Measurements from ENCODE around the gene VWCE. TPM values are rescaled to one million over a fixed set of nuclear protein-coding genes. Genes with fewer than 3 reads are reported as not detected.
"Not testable (repeated sequence)": the region's sequence is repeated elsewhere in the genome, so short reads cannot be mapped to it uniquely, and the experiment has no call there.

The VWCE gene
- total and polyA plus RNA-seq, 9 of the 15 experiments (the other 6 are each of a cell fraction or from before 2014, with no cell fraction given) = 0.06 to 1.6 (median 0.63) TPM; not detected in 1

DNA sequence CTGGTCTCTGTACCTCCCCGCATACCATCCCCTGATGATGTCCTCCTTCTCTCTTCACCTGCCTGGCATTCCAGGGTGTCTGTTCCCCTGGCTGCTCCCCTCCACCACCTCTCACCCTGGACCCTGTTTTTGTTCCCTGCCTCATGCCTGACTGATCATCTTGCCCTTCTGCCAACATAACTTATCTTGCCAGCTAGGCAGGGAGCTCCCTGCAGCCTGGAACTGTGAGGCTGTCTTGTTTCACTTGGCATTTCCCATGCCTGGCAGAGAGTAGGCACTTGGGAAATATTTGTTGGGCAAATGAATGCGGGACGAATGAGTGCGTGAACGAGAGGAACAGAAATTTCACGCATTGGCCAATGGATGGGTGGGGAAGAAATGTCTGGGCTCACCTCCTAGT lies 84.5 kb downstream of the VWCE start:
- H3K27ac ChIP-seq (ENCODE audit: extremely low read depth, low read depth, low read length); ATAC-seq; H3K4me3 ChIP-seq; FAIRE-seq; H4K20me1 ChIP-seq (replicated peaks; ENCODE audit: control insufficient read depth, insufficient read depth, low read length); H3K36me3 ChIP-seq (ENCODE audit: control insufficient read depth, insufficient read depth, low read length); DNase-seq (ENCODE audit: extremely low read depth in 1 of 4, low spot score in 3 of 4); POLR2A ChIA-PET; in situ Hi-C loops (cut with MboI); H3K79me2 ChIP-seq (ENCODE audit: control insufficient read depth, insufficient read depth, low read length); H3K9me1 ChIP-seq (ENCODE audit: control insufficient read depth, insufficient read depth, low read length); intact Hi-C loops (cut with micrococcal nuclease); H3K27me3 ChIP-seq (ENCODE audit: control insufficient read depth in 2 of 2, insufficient read depth in 2 of 2, low read length in 2 of 2); H3K9ac ChIP-seq (ENCODE audit: insufficient read depth in 1 of 2, low read depth in 2 of 2, low read length in 2 of 2); H2AFZ ChIP-seq (ENCODE audit: low read depth, low read length); CTCF ChIA-PET (ENCODE audit: low intra/inter-chr PET ratio); H3K4me1 ChIP-seq (replicated peaks in 1 of 2; ENCODE audit: control insufficient read depth in 2 of 2, insufficient read depth in 2 of 2, low read length in 2 of 2); BruUV-seq (replicated peaks); H3K4me2 ChIP-seq (ENCODE audit: insufficient read depth, low read length); H3K9me3 ChIP-seq (replicated peaks; ENCODE audit: control insufficient read depth, insufficient read depth, low read depth, low read length): not testable (repeated sequence)
- WGBS (ENCODE audit: insufficient coverage, low coverage, missing lambda C conversion rate) = no CpG with 5 or more reads among the region's 6 CpGs

Other genes starting within 250 kb of the VWCE start
Only the 7 nearest of the 13 such genes appear.
- 0.18 TPM in 1 of 2 replicates, not detected in the other for gene PGA3, start 91.8 kb downstream of the VWCE start, total RNA-seq (2014; rRNA removed)
- gene PGA3, start 91.8 kb downstream of the VWCE start, total RNA-seq (2014; rRNA removed; fragmentation: Illumina TruSeq; extraction: Trizol) = 0.15 TPM in 1 of 2 replicates, not detected in the other
- gene PGA3, start 91.8 kb downstream of the VWCE start, total RNA-seq (2015; rRNA removed; fragmentation: Illumina TruSeq; extraction: Trizol) = not detected in 2 replicates
- 0.18 and 0.51 TPM in 2 replicates for gene PGA3, start 91.8 kb downstream of the VWCE start, total RNA-seq (2021)
- not detected in 2 replicates for gene PGA3, start 91.8 kb downstream of the VWCE start, polyA plus RNA-seq (2011; rRNA removed)
- not detected in 2 replicates for gene PGA3, start 91.8 kb downstream of the VWCE start, polyA plus RNA-seq (2014; fragmentation: Illumina TruSeq; extraction: Trizol)
- not detected for gene PGA3, start 91.8 kb downstream of the VWCE start, polyA plus RNA-seq (2014; fragmentation: Nextera tagmentation; extraction: Ambion mirVana)
- gene PGA3, start 91.8 kb downstream of the VWCE start, polyA plus RNA-seq (2014; rRNA removed) = not detected in 2 replicates
- gene PGA4, start 73.0 kb downstream of the VWCE start, total RNA-seq (2014; rRNA removed) = not detected in 2 replicates
- not detected in 2 replicates for gene PGA4, start 73.0 kb downstream of the VWCE start, total RNA-seq (2014; rRNA removed; fragmentation: Illumina TruSeq; extraction: Trizol)
- gene PGA4, start 73.0 kb downstream of the VWCE start, total RNA-seq (2015; rRNA removed; fragmentation: Illumina TruSeq; extraction: Trizol) = not detected in 2 replicates
- gene PGA4, start 73.0 kb downstream of the VWCE start, total RNA-seq (2021) = not detected in 2 replicates
- not detected in 2 replicates for gene PGA4, start 73.0 kb downstream of the VWCE start, polyA plus RNA-seq (2011; rRNA removed)
- gene PGA4, start 73.0 kb downstream of the VWCE start, polyA plus RNA-seq (2014; fragmentation: Illumina TruSeq; extraction: Trizol) = not detected in 2 replicates
- not detected for gene PGA4, start 73.0 kb downstream of the VWCE start, polyA plus RNA-seq (2014; fragmentation: Nextera tagmentation; extraction: Ambion mirVana)
- not detected in 2 replicates for gene PGA4, start 73.0 kb downstream of the VWCE start, polyA plus RNA-seq (2014; rRNA removed)
- not detected in 2 replicates for gene PGA5, start 54.1 kb downstream of the VWCE start, total RNA-seq (2014; rRNA removed)
- gene PGA5, start 54.1 kb downstream of the VWCE start, total RNA-seq (2014; rRNA removed; fragmentation: Illumina TruSeq; extraction: Trizol) = not detected in 2 replicates
- not detected in 2 replicates for gene PGA5, start 54.1 kb downstream of the VWCE start, total RNA-seq (2015; rRNA removed; fragmentation: Illumina TruSeq; extraction: Trizol)
- not detected in 2 replicates for gene PGA5, start 54.1 kb downstream of the VWCE start, total RNA-seq (2021)
- not detected in 2 replicates for gene PGA5, start 54.1 kb downstream of the VWCE start, polyA plus RNA-seq (2011; rRNA removed)
- gene PGA5, start 54.1 kb downstream of the VWCE start, polyA plus RNA-seq (2014; fragmentation: Illumina TruSeq; extraction: Trizol) = not detected in 2 replicates
- gene PGA5, start 54.1 kb downstream of the VWCE start, polyA plus RNA-seq (2014; fragmentation: Nextera tagmentation; extraction: Ambion mirVana) = not detected
- not detected in 2 replicates for gene PGA5, start 54.1 kb downstream of the VWCE start, polyA plus RNA-seq (2014; rRNA removed)
- gene DDB1, start 37.8 kb upstream of the VWCE start, total RNA-seq (2014; rRNA removed) = 273 and 325 TPM in 2 replicates
- gene DDB1, start 37.8 kb upstream of the VWCE start, total RNA-seq (2014; rRNA removed; fragmentation: Illumina TruSeq; extraction: Trizol) = 237 and 239 TPM in 2 replicates
- 250 and 251 TPM in 2 replicates for gene DDB1, start 37.8 kb upstream of the VWCE start, total RNA-seq (2015; rRNA removed; fragmentation: Illumina TruSeq; extraction: Trizol)
- 307 and 322 TPM in 2 replicates for gene DDB1, start 37.8 kb upstream of the VWCE start, total RNA-seq (2021)
- 290 and 343 TPM in 2 replicates for gene DDB1, start 37.8 kb upstream of the VWCE start, polyA plus RNA-seq (2011; rRNA removed)
- gene DDB1, start 37.8 kb upstream of the VWCE start, polyA plus RNA-seq (2014; fragmentation: Illumina TruSeq; extraction: Trizol) = 259 and 266 TPM in 2 replicates
- 100 to 1,000 TPM; 172 to 361 TPM for gene DDB1, start 37.8 kb upstream of the VWCE start, polyA plus RNA-seq (2014; fragmentation: Nextera tagmentation; extraction: Ambion mirVana)
- 201 and 224 TPM in 2 replicates for gene DDB1, start 37.8 kb upstream of the VWCE start, polyA plus RNA-seq (2014; rRNA removed)
- gene TKFC, start 37.9 kb upstream of the VWCE start, total RNA-seq (2014; rRNA removed) = 28.5 and 35.2 TPM in 2 replicates
- 12.0 and 13.9 TPM in 2 replicates for gene TKFC, start 37.9 kb upstream of the VWCE start, total RNA-seq (2014; rRNA removed; fragmentation: Illumina TruSeq; extraction: Trizol)
- 19.3 and 21.7 TPM in 2 replicates for gene TKFC, start 37.9 kb upstream of the VWCE start, total RNA-seq (2015; rRNA removed; fragmentation: Illumina TruSeq; extraction: Trizol)
- 53.6 and 61.7 TPM in 2 replicates for gene TKFC, start 37.9 kb upstream of the VWCE start, total RNA-seq (2021)
- 30.8 and 58.0 TPM in 2 replicates for gene TKFC, start 37.9 kb upstream of the VWCE start, polyA plus RNA-seq (2011; rRNA removed)
- gene TKFC, start 37.9 kb upstream of the VWCE start, polyA plus RNA-seq (2014; fragmentation: Illumina TruSeq; extraction: Trizol) = 34.0 and 36.6 TPM in 2 replicates
- 1 to 10 TPM; 2.0 to 2.3 TPM for gene TKFC, start 37.9 kb upstream of the VWCE start, polyA plus RNA-seq (2014; fragmentation: Nextera tagmentation; extraction: Ambion mirVana)
- gene TKFC, start 37.9 kb upstream of the VWCE start, polyA plus RNA-seq (2014; rRNA removed) = 45.6 and 52.6 TPM in 2 replicates
- 29.2 and 42.5 TPM in 2 replicates for gene CYB561A3, start 66.6 kb upstream of the VWCE start, total RNA-seq (2014; rRNA removed)
- gene CYB561A3, start 66.6 kb upstream of the VWCE start, total RNA-seq (2014; rRNA removed; fragmentation: Illumina TruSeq; extraction: Trizol) = 24.9 and 30.4 TPM in 2 replicates
- 36.9 and 37.6 TPM in 2 replicates for gene CYB561A3, start 66.6 kb upstream of the VWCE start, total RNA-seq (2015; rRNA removed; fragmentation: Illumina TruSeq; extraction: Trizol)
- gene CYB561A3, start 66.6 kb upstream of the VWCE start, total RNA-seq (2021) = 59.9 and 70.2 TPM in 2 replicates
- gene CYB561A3, start 66.6 kb upstream of the VWCE start, polyA plus RNA-seq (2011; rRNA removed) = 37.9 and 56.1 TPM in 2 replicates
- 70.2 and 78.9 TPM in 2 replicates for gene CYB561A3, start 66.6 kb upstream of the VWCE start, polyA plus RNA-seq (2014; fragmentation: Illumina TruSeq; extraction: Trizol)
- gene CYB561A3, start 66.6 kb upstream of the VWCE start, polyA plus RNA-seq (2014; fragmentation: Nextera tagmentation; extraction: Ambion mirVana) = 10 to 100 TPM; 30.1 to 44.3 TPM
- gene CYB561A3, start 66.6 kb upstream of the VWCE start, polyA plus RNA-seq (2014; rRNA removed) = 43.0 and 46.7 TPM in 2 replicates
- 23.2 and 26.4 TPM in 2 replicates for gene TMEM138, start 67.1 kb upstream of the VWCE start, total RNA-seq (2014; rRNA removed)
- 55.8 and 58.0 TPM in 2 replicates for gene TMEM138, start 67.1 kb upstream of the VWCE start, total RNA-seq (2014; rRNA removed; fragmentation: Illumina TruSeq; extraction: Trizol)
- 63.1 and 63.3 TPM in 2 replicates for gene TMEM138, start 67.1 kb upstream of the VWCE start, total RNA-seq (2015; rRNA removed; fragmentation: Illumina TruSeq; extraction: Trizol)
- 56.2 and 70.1 TPM in 2 replicates for gene TMEM138, start 67.1 kb upstream of the VWCE start, total RNA-seq (2021)
- 150 and 168 TPM in 2 replicates for gene TMEM138, start 67.1 kb upstream of the VWCE start, polyA plus RNA-seq (2011; rRNA removed)
- 102 and 109 TPM in 2 replicates for gene TMEM138, start 67.1 kb upstream of the VWCE start, polyA plus RNA-seq (2014; fragmentation: Illumina TruSeq; extraction: Trizol)
- 100 to 1,000 TPM; 127 to 146 TPM for gene TMEM138, start 67.1 kb upstream of the VWCE start, polyA plus RNA-seq (2014; fragmentation: Nextera tagmentation; extraction: Ambion mirVana)
- 62.7 and 86.7 TPM in 2 replicates for gene TMEM138, start 67.1 kb upstream of the VWCE start, polyA plus RNA-seq (2014; rRNA removed)